WERI-Rb-1 (cell line): ENCODE results near the gene P2RY2.

Source experiments
- DNase-seq: peaks from one replicate; pipeline ENCODE4 v3.0.0-alpha.2; 2020
- H3K27ac ChIP-seq: fragments of 250-450 bp; sonication (Bioruptor Pico); 2 replicates; pipeline ENCODE4 v1.5.1; 2020; ENCODE audit warnings: mild to moderate bottlenecking, moderate library complexity
- H3K27me3 ChIP-seq: fragments of 250-450 bp; sonication (Bioruptor Pico); 2 replicates; pipeline ENCODE4 v1.5.1; 2021; ENCODE audit warnings: mild to moderate bottlenecking, low read depth, moderate library complexity; ENCODE audit not compliant: insufficient read depth, severe bottlenecking
- H3K36me3 ChIP-seq: fragments of 250-450 bp; sonication (Bioruptor Pico); 2 replicates; pipeline ENCODE4 v1.5.1; 2020; ENCODE audit warnings: mild to moderate bottlenecking, moderate library complexity
- H3K4me3 ChIP-seq: 2 replicates; pipeline ENCODE4 v1.5.1; 2011; ENCODE audit warnings: low read depth, mild to moderate bottlenecking, control low read depth, low read length
- H3K9me3 ChIP-seq: fragments of 250-450 bp; sonication (Bioruptor Pico); 2 replicates; pipeline ENCODE4 v1.5.1; 2021; ENCODE audit warnings: mild to moderate bottlenecking, moderate library complexity; ENCODE audit not compliant: severe bottlenecking
- TF ChIP-seq, protein P1 (sequence below): IDR thresholded peaks from 2 replicates; pipeline ENCODE4 v1.5.1; 2011; ENCODE audit warnings: low read depth, mild to moderate bottlenecking, control low read depth, inconsistent platforms, low read length

The P2RY2 gene

GRCh38 chr11:73177778-73178539 lies 40.1 kb upstream of the P2RY2 start:
- H3K27me3 ChIP-seq: no peaks in the 10 kb centered on the region
- no peak overlapping the region for H3K4me3 ChIP-seq
- DNase-seq: peak; percentile 79
- TF ChIP-seq, protein P1, sequence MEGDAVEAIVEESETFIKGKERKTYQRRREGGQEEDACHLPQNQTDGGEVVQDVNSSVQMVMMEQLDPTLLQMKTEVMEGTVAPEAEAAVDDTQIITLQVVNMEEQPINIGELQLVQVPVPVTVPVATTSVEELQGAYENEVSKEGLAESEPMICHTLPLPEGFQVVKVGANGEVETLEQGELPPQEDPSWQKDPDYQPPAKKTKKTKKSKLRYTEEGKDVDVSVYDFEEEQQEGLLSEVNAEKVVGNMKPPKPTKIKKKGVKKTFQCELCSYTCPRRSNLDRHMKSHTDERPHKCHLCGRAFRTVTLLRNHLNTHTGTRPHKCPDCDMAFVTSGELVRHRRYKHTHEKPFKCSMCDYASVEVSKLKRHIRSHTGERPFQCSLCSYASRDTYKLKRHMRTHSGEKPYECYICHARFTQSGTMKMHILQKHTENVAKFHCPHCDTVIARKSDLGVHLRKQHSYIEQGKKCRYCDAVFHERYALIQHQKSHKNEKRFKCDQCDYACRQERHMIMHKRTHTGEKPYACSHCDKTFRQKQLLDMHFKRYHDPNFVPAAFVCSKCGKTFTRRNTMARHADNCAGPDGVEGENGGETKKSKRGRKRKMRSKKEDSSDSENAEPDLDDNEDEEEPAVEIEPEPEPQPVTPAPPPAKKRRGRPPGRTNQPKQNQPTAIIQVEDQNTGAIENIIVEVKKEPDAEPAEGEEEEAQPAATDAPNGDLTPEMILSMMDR: peak; percentile 87
- H3K36me3 ChIP-seq: no peaks in the 10 kb centered on the region
- no peak overlapping the region for H3K27ac ChIP-seq
- no peaks in the 10 kb centered on the region for H3K9me3 ChIP-seq

- Histone ChIP-seq H3K27me3 (no peaks in the 10 kb centered on the region), H3K4me3 (no peak overlapping the region), H3K9me3 (no peaks in the 10 kb centered on the region), H3K27ac (no peak overlapping the region), H3K36me3 (no peaks in the 10 kb centered on the region)
- TF ChIP-seq, protein P1: no peak
- no peak for DNase-seq
These were observed 39.4 kb upstream of the P2RY2 start for GRCh38 chr11:73178681-73179080.

GRCh38 chr11:73182824-73183321 lies 35.2 kb upstream of the P2RY2 start:
- TF ChIP-seq, protein P1: peak; percentile 40; the same call in 1 of the 2 replicates
- Histone ChIP-seq H3K27ac (no peak overlapping the region), H3K4me3 (no peak overlapping the region), H3K27me3 (no peaks in the 10 kb centered on the region), H3K36me3 (no peaks in the 10 kb centered on the region), H3K9me3 (no peaks in the 10 kb centered on the region)
- DNase-seq: no peak

- H3K9me3 ChIP-seq: no peaks in the 10 kb centered on the region
- DNase-seq: peak; percentile 78
- H3K36me3 ChIP-seq: no peaks in the 10 kb centered on the region
- no peak overlapping the region for H3K4me3 ChIP-seq
- TF ChIP-seq, protein P1: peak; percentile 99
- no peaks in the 10 kb centered on the region for H3K27me3 ChIP-seq
- no peak overlapping the region for H3K27ac ChIP-seq
These were observed 33.0 kb upstream of the P2RY2 start for GRCh38 chr11:73184953-73185671.

GRCh38 chr11:73185680-73186293 lies 32.3 kb upstream of the P2RY2 start:
- Histone ChIP-seq H3K36me3 (no peaks in the 10 kb centered on the region), H3K4me3 (no peak overlapping the region), H3K9me3 (no peaks in the 10 kb centered on the region), H3K27me3 (no peaks in the 10 kb centered on the region), H3K27ac (peak overlapping the region; percentile 14; the same call in 1 of the 2 replicates)
- TF ChIP-seq, protein P1: no peak
- no peak for DNase-seq
